Measurements from ENCODE around the gene HSD17B4. TPM values are rescaled to one million over a fixed set of nuclear protein-coding genes. Genes with fewer than 3 reads are reported as not detected.

Gene HSD17B4
- total RNA-seq, 1 experiment from 2014 or later: 107 TPM

- H3K36me3 ChIP-seq (ENCODE audit: control insufficient read depth, insufficient read depth, low read length): no peaks in the 10 kb centered on the region
- no peaks in the 10 kb centered on the region for H3K4me1 ChIP-seq (ENCODE audit: control insufficient read depth, insufficient read depth, low read length)
- H3K9me3 ChIP-seq (ENCODE audit: control insufficient read depth, insufficient read depth, low read depth, low read length): no peaks in the 10 kb centered on the region
- BruUV-seq (replicated peaks): no TSS peak
- no peak for ATAC-seq
- DNase-seq (ENCODE audit: low read depth, low spot score): no peak
- TF ChIP-seq REST (IDR thresholded peaks at IDR 0.05; ENCODE audit: insufficient read depth in 1 of 2, low read depth in 2 of 2, low read length in 1 of 2): no peak
- no peak for TF ChIP-seq SIN3A (IDR thresholded peaks at IDR 0.05; ENCODE audit: borderline replicate concordance, insufficient read depth, low read depth, low read length)
- no peak for TF ChIP-seq TCF7L2 (IDR thresholded peaks at IDR 0.05; ENCODE audit: low read depth, low read length)
- TF ChIP-seq POLR2AphosphoS5 (IDR thresholded peaks at IDR 0.05; ENCODE audit: low read depth, low read length): no peak
- TF ChIP-seq CTCF (IDR thresholded peaks at IDR 0.05): no peak
- in situ Hi-C loops (cut with HindIII; ENCODE audit: low pct_unique_long_range_greater_than_20kb, low sequenced_read_pairs) (no loop called here), intact Hi-C loops (cut with micrococcal nuclease; ENCODE audit: unreplicated experiment) (loop anchor here (5.0 kb wide), 1 partner anchor 161 kb away; no protein-coding TSS in a partner anchor)
- POLR2A ChIA-PET: interaction anchor here (0.7 kb wide), 1 partner anchor 87 kb away, joined by 3 read pairs; no protein-coding TSS in a partner anchor
- no peaks in the 10 kb centered on the region; the same call in 1 of the 2 replicates for H3K27me3 ChIP-seq (ENCODE audit: control insufficient read depth, insufficient read depth, low read length)
- CTCF ChIA-PET: no interaction called here
- no peak overlapping the region for H3K4me3 ChIP-seq (ENCODE audit: low read depth in 2 of 2, low read length in 2 of 2)
- H3K27ac ChIP-seq (ENCODE audit: low read length): no peak overlapping the region
Measured at GRCh38 chr5:119417891-119418605, 34.2 kb upstream of the HSD17B4 start.

- DNase-seq (ENCODE audit: low read depth, low spot score): no peak
- CTCF ChIA-PET: no interaction called here
- in situ Hi-C loops (cut with HindIII; ENCODE audit: low pct_unique_long_range_greater_than_20kb, low sequenced_read_pairs): no loop called here
Measured at GRCh38 chr5:119418606-119419100, 33.6 kb upstream of the HSD17B4 start.

More at GRCh38 chr5:119418606-119419100, 33.6 kb upstream of the HSD17B4 start:
- no peak for TF ChIP-seq TCF7L2 (IDR thresholded peaks at IDR 0.05; ENCODE audit: low read depth, low read length)
- TF ChIP-seq CTCF (IDR thresholded peaks at IDR 0.05): no peak
- TF ChIP-seq REST (IDR thresholded peaks at IDR 0.05; ENCODE audit: insufficient read depth in 1 of 2, low read depth in 2 of 2, low read length in 1 of 2): no peak
- TF ChIP-seq SIN3A (IDR thresholded peaks at IDR 0.05; ENCODE audit: borderline replicate concordance, insufficient read depth, low read depth, low read length): no peak
- no peak for TF ChIP-seq POLR2AphosphoS5 (IDR thresholded peaks at IDR 0.05; ENCODE audit: low read depth, low read length)
- H3K27ac ChIP-seq (ENCODE audit: low read length): no peak overlapping the region
- ATAC-seq: no peak
- no peaks in the 10 kb centered on the region for H3K36me3 ChIP-seq (ENCODE audit: control insufficient read depth, insufficient read depth, low read length)
- H3K27me3 ChIP-seq (ENCODE audit: control insufficient read depth, insufficient read depth, low read length): no peaks in the 10 kb centered on the region; the same call in 1 of the 2 replicates
- POLR2A ChIA-PET: interaction anchor here (0.7 kb wide), 1 partner anchor 88 kb away, joined by 3 read pairs; no protein-coding TSS in a partner anchor
- intact Hi-C loops (cut with micrococcal nuclease; ENCODE audit: unreplicated experiment): loop anchor here (5.0 kb wide), 1 partner anchor 161 kb away; no protein-coding TSS in a partner anchor
- H3K9me3 ChIP-seq (ENCODE audit: control insufficient read depth, insufficient read depth, low read depth, low read length): no peaks in the 10 kb centered on the region
- no peak overlapping the region for H3K4me3 ChIP-seq (ENCODE audit: low read depth in 2 of 2, low read length in 2 of 2)
- BruUV-seq (replicated peaks): no TSS peak
- H3K4me1 ChIP-seq (ENCODE audit: control insufficient read depth, insufficient read depth, low read length): no peaks in the 10 kb centered on the region
